ENCODE results near the gene RIMS4.
A peak's percentile ranks its signal among the peaks of the same experiment; 100 is the strongest.

RIMS4 gene

GRCh38 chr20:44758247-44759101 lies 51.9 kb downstream of the RIMS4 start:
- no peak for DNase-seq

GRCh38 chr20:44756956-44757355 lies 53.4 kb downstream of the RIMS4 start:
- no peak for DNase-seq

GRCh38 chr20:44756011-44756688 lies 54.2 kb downstream of the RIMS4 start:
- DNase-seq = no peak

- DNase-seq = no peak
These were observed 55.8 kb downstream of the RIMS4 start for GRCh38 chr20:44754554-44754953.

DNA sequence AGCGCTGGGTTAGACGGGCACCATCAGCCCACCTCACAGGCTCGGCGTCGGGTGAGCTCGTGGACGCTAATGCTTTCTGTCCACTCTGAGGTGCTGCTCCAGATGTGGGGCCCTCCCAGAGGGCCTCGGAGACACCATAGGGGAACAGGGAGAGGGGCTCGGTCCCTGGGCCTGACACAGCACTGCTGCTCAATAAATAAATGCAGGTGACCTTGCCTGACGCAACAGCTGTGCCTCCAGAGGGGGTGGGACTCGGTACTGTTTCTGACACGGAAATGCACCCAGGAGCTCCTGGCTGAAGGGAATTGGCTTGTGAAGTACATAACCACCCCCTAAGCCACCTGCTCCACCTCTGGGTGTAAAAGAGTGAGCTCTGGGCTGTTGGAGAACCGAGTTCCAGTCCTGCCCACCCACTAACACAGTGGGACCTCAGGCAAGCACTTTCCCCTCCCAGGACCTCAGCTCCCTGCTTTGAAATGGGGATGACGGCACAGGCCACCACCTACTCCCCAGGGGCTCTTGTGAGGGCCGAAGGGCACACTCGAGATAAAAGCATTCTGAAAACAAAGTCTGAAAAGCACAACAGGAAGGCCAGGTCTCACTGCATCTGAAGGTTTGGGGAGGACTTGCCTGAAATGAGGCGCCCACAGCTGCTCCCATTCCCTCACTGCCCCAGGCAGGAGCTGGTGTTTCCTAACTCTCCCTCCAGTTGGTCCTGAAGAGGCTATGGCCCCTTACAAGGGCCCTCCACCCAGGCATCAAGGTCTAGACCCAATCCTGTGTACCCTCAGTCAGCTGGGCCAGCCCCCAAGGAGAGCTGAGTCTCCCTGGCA lies 58.0 kb downstream of the RIMS4 start:
- no peak for DNase-seq

DNA sequence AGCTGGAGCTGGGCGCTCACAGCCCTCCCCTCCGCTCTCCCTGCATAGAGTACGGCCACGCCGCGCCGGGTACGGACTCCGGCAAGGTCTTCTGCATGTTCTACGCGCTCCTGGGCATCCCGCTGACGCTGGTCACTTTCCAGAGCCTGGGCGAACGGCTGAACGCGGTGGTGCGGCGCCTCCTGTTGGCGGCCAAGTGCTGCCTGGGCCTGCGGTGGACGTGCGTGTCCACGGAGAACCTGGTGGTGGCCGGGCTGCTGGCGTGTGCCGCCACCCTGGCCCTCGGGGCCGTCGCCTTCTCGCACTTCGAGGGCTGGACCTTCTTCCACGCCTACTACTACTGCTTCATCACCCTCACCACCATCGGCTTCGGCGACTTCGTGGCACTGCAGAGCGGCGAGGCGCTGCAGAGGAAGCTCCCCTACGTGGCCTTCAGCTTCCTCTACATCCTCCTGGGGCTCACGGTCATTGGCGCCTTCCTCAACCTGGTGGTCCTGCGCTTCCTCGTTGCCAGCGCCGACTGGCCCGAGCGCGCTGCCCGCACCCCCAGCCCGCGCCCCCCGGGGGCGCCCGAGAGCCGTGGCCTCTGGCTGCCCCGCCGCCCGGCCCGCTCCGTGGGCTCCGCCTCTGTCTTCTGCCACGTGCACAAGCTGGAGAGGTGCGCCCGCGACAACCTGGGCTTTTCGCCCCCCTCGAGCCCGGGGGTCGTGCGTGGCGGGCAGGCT lies 60.1 kb downstream of the RIMS4 start:
- no peak for DNase-seq

DNA sequence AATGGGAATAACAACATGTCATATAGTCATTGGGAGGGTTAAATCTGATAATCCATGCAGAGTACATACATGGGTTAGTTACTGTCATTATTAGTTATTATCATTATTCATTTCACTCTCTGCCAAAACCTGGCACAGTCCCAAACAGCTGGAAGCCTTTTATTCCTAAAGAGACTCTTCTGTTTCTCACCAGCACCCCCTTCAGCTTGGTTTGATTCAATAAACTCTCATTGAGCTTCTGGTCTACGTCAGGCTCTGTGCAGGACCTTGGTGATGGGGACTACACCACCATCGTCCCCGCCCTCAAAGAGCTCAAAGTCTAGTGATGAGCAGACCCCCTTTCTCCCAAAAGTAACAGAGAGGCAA lies 62.4 kb downstream of the RIMS4 start:
- no peak for DNase-seq

DNA sequence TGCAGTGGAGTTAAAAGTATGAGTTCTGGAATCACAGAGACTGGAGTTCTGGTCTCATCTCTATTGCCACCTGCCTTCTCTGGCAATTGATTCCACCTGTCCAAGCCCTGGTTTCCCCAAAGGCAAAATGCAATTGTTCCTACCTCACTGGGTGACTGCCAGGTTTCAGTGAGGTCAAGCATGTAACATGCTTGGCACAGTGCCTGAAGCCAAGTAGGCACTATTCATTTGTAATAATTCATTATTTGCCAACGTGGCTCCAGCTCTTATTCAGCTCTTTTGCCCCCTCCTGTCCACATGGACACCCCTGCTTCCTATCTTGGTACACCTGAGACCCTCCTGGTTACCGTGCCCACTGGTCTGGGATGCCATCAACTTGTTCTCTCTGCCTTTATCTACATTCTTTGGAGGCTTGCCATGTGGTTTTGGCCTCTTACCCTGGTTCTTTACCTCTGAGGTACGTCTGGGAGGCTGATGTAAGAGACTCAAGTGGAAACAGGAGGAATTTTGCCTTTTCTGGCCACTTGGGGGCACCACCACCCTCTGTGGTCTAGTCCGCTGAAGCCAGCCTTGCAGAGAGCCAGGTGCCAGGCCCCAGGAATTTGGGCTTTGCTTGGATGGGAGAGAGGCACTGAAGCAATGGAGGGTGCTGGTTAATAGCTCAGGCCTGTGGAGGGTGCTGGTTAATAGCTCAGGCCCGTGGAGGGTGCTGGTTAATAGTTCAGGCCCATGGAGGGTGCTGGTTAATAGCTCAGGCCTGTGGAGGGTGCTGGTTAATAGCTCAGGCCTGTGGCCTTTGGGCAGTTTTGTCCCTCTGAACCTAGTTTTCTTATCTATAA lies 63.0 kb downstream of the RIMS4 start:
- peak; percentile 88 for DNase-seq

DNA sequence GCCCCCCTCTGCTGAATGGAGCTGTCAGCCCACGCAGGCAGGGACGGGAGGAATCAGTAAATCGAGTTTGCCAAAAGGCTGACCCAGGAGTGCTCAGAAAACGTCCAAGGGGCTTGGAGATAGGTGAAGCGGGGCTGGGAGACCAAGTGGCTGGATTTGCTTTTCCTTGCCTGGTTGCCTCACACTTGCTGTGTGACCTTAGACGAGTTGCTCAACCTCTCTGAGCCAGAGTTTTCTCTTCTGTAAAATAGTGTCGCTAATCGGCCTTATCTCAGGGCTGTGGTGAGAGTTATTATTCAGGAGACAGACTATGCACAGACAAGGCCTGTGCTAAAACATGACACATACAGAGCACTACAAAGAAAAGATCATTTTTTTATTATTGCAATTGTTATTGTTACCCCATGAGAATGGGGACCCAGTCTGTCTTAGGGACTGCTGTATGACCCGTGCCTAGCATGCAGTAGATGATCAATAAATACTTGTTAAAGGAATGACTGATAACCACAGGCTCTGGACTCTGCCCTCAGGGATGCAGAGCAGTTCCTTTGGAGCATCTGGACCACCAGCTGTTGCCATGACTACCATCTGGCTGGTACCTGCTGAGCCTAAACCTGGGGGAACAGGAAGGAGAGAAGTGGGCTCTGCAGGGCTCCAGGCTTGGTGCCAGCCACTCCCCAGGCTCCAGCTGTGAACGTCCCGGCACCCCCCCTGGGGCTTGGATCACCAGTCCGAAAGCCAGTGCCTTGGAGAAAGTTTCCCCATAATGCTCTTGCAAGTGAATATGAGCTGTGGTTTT lies 63.8 kb downstream of the RIMS4 start:
- peak; percentile 46 for DNase-seq

DNA sequence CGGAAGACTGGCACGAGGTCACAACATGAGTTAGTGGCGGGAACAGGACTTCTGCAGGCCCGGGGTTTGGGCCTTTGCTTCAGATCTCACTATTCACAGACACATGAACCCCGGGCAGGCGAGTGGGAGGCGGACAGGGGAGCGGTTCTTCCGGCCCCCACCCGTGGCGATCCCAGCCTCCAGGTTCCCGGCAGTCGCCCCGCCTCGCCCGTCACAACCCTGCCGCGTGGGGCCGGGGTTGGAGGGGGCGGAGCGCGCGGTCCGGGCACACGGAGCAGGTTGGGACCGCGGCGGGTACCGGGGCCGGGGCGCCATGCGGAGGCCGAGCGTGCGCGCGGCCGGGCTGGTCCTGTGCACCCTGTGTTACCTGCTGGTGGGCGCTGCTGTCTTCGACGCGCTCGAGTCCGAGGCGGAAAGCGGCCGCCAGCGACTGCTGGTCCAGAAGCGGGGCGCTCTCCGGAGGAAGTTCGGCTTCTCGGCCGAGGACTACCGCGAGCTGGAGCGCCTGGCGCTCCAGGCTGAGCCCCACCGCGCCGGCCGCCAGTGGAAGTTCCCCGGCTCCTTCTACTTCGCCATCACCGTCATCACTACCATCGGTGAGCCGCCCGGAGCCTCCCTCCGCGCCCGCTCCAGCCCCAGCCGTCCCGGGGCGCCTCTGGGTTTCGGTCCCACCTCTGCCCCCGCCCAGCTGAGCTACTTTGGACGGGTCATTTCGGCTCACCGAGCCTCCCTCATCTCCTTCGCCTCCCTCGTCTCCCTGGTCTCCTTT lies 64.6 kb downstream of the RIMS4 start, which contains the start of gene KCNK15:
KCNK15 (plus strand) TSS at position 268 of the 769 bp plus-strand sequence; CDS start at position 314, 46 bp downstream.
- DNase-seq = no peak

GRCh38 chr20:44745122-44745597 lies 65.2 kb downstream of the RIMS4 start:
- no peak for DNase-seq

DNA sequence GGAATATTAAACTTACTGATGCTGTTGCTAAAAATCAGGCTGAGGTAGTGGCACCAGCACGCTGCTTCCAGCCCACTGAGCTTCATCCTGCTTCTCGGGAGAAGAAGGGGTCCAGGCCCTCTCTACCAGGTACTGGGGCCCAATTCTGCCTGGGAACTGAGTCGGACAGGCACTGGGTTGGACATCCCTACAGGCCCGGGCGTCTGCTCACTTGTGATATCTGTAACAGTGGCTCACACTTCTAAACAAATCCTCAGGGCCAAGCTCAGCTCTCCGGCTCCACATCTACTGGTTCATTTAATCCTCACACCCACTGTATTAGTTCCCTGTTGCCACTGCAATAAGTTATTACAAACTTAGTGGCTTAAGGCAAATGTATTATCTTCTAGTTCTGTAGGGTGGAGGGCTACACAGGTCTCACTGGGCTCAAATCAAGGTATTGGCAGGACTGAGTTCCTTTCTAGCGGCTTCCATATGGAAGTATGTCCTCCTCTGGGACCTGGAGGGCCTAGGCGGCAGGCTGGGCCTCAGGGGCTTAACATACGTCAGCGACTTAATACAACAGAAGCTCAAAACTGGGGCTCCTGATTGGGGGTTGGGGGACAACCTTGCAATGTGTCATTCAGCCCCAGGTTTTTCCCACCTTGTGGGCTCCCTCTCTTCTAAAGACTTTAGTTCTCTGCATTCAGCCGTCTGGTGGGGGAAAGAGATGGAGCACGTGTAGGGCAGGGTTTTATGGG lies 66.3 kb downstream of the RIMS4 start:
- DNase-seq = no peak

- no peak for DNase-seq
These were observed 67.2 kb downstream of the RIMS4 start for GRCh38 chr20:44743080-44743701.

- DNase-seq = no peak
These were observed 67.9 kb downstream of the RIMS4 start for GRCh38 chr20:44742304-44743079.

DNA sequence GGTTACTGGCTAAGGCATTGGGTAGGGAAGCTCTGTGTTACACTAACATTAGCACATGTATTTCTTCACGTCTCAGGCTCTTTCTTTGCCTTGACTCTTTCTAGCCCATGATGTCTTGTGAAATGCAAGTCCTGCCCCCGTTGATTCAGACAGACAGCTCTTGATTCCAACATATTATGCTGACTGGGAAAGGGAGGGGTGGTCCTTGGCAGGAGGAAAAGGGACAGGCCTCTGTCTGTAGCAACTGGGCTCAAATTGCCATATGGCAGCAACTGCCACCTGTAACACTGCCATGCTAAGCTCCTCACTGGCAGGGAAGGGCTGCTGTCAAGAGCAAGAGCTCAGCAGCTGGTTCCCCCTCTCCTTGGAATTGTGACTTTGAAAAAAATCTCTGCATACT lies 70.4 kb downstream of the RIMS4 start:
- no peak for DNase-seq

DNA sequence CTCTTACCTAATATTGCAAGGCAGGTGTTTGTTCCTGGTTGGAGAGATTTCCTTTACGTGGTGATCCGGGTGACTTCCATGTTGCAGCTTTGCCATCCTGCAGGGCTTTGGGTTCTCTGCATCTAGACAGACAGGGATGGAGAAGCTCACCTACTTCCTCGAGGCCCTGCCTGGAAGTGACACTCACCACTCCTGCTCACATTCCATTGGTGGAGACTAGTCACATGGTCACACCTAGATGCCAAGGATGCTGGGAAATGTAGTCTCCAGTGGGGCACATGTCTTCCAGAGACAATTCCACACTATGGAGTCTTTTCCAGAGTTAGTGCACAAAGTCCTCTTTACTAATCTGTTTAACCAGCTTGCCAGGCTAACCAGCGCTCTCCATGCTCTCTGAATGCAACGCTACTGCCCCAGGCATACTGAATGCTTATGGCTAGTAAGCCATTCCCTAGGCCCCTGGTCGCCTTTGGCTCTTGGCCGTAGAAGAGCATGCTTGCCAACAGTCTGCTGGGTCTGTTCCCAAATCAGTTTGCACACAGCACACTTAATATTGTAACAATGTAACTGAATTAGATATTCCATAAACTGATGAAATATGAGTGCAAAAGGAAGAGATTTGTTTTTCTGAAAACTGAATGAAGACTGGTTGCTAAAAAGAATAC lies 71.4 kb downstream of the RIMS4 start:
- peak; percentile 72 for DNase-seq

- no peak for DNase-seq
These were observed 73.2 kb downstream of the RIMS4 start for GRCh38 chr20:44737116-44737515.
